Kidney (tissue), 14 donors: ENCODE results near the gene ANKLE2. TPM values are rescaled to one million over a fixed set of nuclear protein-coding genes. Genes with fewer than 3 reads are reported as not detected.

Experiments used
- DNase-seq, 5 donors: peaks; one replicate each; pipeline ENCODE4 v3.0.0-alpha.2; 2013 to 2020
- FAIRE-seq: peaks from 2 replicates; lab custom pipeline; 2012; peaks lifted over from hg19 to GRCh38; lab: Jason Lieb, UNC
- H3K27ac ChIP-seq, 2 donors: one replicate each; pipeline ENCODE4 v1.7.0; 2013; ENCODE audit warnings: low read depth in 2 of 2, low read length in 2 of 2, inconsistent platforms in 1 of 2
- H3K27me3 ChIP-seq: one replicate; pipeline ENCODE4 v1.7.1; 2013; ENCODE audit warnings: low read length, inconsistent platforms; ENCODE audit not compliant: control insufficient read depth, insufficient read depth
- H3K36me3 ChIP-seq, 3 donors: one replicate each; pipeline versions ENCODE4 v1.7.0 to v1.7.1; 2013; ENCODE audit warnings: low read length in 3 of 3, control low read depth in 1 of 3, inconsistent platforms in 1 of 3; ENCODE audit not compliant: insufficient read depth in 3 of 3, control insufficient read depth in 2 of 3
- H3K4me1 ChIP-seq, 3 donors: one replicate each; pipeline versions ENCODE4 v1.7.0 to v1.7.1; 2013; ENCODE audit warnings: low read length in 3 of 3, inconsistent platforms in 1 of 3, low read depth in 1 of 3; ENCODE audit not compliant: control insufficient read depth in 2 of 3, insufficient read depth in 2 of 3
- H3K4me3 ChIP-seq, 3 donors: one replicate each; pipeline versions ENCODE4 v1.7.0 to v1.8.1; 2013; ENCODE audit warnings: low read length in 3 of 3, control low read depth in 1 of 3, inconsistent platforms in 1 of 3
- H3K9ac ChIP-seq, 3 donors: one replicate each; pipeline versions ENCODE4 v1.7.0 to v1.7.1; 2013; ENCODE audit warnings: low read length in 3 of 3, control low read depth in 1 of 3, inconsistent platforms in 1 of 3
- H3K9me3 ChIP-seq, 3 donors: one replicate each; pipeline versions ENCODE4 v1.7.0 to v1.7.1; 2013; ENCODE audit warnings: low read length in 3 of 3, control low read depth in 1 of 3, inconsistent platforms in 1 of 3; ENCODE audit not compliant: control insufficient read depth in 2 of 3, insufficient read depth in 1 of 3
- CTCF ChIP-seq: IDR thresholded peaks from 3 replicates; pipeline ENCODE4 v1.5.1; 2012; ENCODE audit warnings: mild to moderate bottlenecking, moderate library complexity, borderline replicate concordance; ENCODE audit not compliant: insufficient read depth; ENCODE audit errors: extremely low read depth
- intact Hi-C: fragments of 100-400 bp; cut with DNase I; formaldehyde crosslinking; loops from one replicate; pipeline ENCODE4 v1.11.1; 2022
- polyA plus RNA-seq: library from polyadenylated mRNA; stranded (reverse); fragments of 350-450 nt; fragmentation: Illumina TruSeq; extraction: RNeasy Lipid Tissue Mini Kit (QIAGEN cat#74804); gene quantifications from one replicate; pipeline ENCODE4 v1.2.3, GENCODE V29; 2014; ENCODE audit warnings: low read depth, low replicate concordance; ENCODE audit not compliant: insufficient read depth
- total RNA-seq: library from RNA; stranded (reverse); fragmentation: NEBNext Ultra II Directional; extraction: Animal tissue kit (Norgen Biotek cat#: 25700); gene quantifications from one replicate; pipeline ENCODE4 v1.2.1, GENCODE V29; 2021
- donor health status: control.
- donor health status: control.
- donor health status: control.
- donor health status: control.
- donor health status: control.
- donor health status: DM: yes; HTN: yes; CAD: no.
- donor health status: Normal renal cell carcinoma (clear cell type).

ANKLE2 gene
- total and polyA plus RNA-seq, 2 donors from 2014 or later = 14.6 to 57.3 TPM

GRCh38 chr12:132787877-132788276, 26.2 kb upstream of the ANKLE2 start:
- peaks cover 5 to 38% (median 23%) of the 10 kb centered on the region in 3 donors for H3K36me3 ChIP-seq
- H3K9ac ChIP-seq = no peak overlapping the region
- FAIRE-seq = no peak
- no peaks in the 10 kb centered on the region for H3K9me3 ChIP-seq
- no peaks in the 10 kb centered on the region for H3K4me1 ChIP-seq
- no peak for TF ChIP-seq CTCF
- no peak overlapping the region for H3K4me3 ChIP-seq
- intact Hi-C loops = no loop called here
- H3K27ac ChIP-seq = no peak overlapping the region
- no peaks in the 10 kb centered on the region for H3K27me3 ChIP-seq
- DNase-seq = no peak

- DNase-seq (no peak), FAIRE-seq (no peak)
- no peaks in the 10 kb centered on the region for H3K9me3 ChIP-seq
- H3K36me3 ChIP-seq = peaks cover 5 to 34% (median 24%) of the 10 kb centered on the region in 3 donors
- H3K27me3 ChIP-seq = no peaks in the 10 kb centered on the region
- TF ChIP-seq CTCF = no peak
- intact Hi-C loops = no loop called here
- H3K9ac ChIP-seq = no peak overlapping the region
- no peak overlapping the region for H3K4me3 ChIP-seq
- no peak overlapping the region for H3K27ac ChIP-seq
- no peaks in the 10 kb centered on the region for H3K4me1 ChIP-seq
These were observed 24.6 kb upstream of the ANKLE2 start for GRCh38 chr12:132786192-132786591.

GRCh38 chr12:132784580-132784979, 22.9 kb upstream of the ANKLE2 start:
- no peak for DNase-seq
- no peak for TF ChIP-seq CTCF
- no peaks in the 10 kb centered on the region for H3K4me1 ChIP-seq

More at GRCh38 chr12:132784580-132784979, 22.9 kb upstream of the ANKLE2 start:
- FAIRE-seq = no peak
- intact Hi-C loops = no loop called here
- no peaks in the 10 kb centered on the region for H3K9me3 ChIP-seq
- H3K9ac ChIP-seq = no peak overlapping the region
- H3K27ac ChIP-seq = no peak overlapping the region
- H3K27me3 ChIP-seq = no peaks in the 10 kb centered on the region
- H3K4me3 ChIP-seq = no peak overlapping the region
- peaks cover 5 to 44% (median 33%) of the 10 kb centered on the region in 3 donors for H3K36me3 ChIP-seq
